ENCODE data around the gene PHF21B.
"Not testable (repeated sequence)": the region's sequence is repeated elsewhere in the genome, so short reads cannot be mapped to it uniquely, and the experiment has no call there.

Gene PHF21B

GRCh38 chr22:44859641-44860040 lies 150.2 kb downstream of the PHF21B start:
- H3K36me3 Mint-ChIP-seq (ENCODE audit: low read depth), result peaks cover 30% of the 10 kb centered on the region
- peaks cover 5% of the 10 kb centered on the region for H3K4me1 Mint-ChIP-seq
- TF ChIP-seq, protein P1, sequence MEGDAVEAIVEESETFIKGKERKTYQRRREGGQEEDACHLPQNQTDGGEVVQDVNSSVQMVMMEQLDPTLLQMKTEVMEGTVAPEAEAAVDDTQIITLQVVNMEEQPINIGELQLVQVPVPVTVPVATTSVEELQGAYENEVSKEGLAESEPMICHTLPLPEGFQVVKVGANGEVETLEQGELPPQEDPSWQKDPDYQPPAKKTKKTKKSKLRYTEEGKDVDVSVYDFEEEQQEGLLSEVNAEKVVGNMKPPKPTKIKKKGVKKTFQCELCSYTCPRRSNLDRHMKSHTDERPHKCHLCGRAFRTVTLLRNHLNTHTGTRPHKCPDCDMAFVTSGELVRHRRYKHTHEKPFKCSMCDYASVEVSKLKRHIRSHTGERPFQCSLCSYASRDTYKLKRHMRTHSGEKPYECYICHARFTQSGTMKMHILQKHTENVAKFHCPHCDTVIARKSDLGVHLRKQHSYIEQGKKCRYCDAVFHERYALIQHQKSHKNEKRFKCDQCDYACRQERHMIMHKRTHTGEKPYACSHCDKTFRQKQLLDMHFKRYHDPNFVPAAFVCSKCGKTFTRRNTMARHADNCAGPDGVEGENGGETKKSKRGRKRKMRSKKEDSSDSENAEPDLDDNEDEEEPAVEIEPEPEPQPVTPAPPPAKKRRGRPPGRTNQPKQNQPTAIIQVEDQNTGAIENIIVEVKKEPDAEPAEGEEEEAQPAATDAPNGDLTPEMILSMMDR (IDR thresholded peaks at IDR 0.05; ENCODE audit: unreplicated experiment in 3 of 3), result no peak
- no peaks in the 10 kb centered on the region for H3K9me3 Mint-ChIP-seq
- no peaks in the 10 kb centered on the region for H3K27me3 Mint-ChIP-seq (ENCODE audit: low read depth)
- no peak overlapping the region for H3K27ac Mint-ChIP-seq
- no peak overlapping the region for H3K4me3 Mint-ChIP-seq

DNA sequence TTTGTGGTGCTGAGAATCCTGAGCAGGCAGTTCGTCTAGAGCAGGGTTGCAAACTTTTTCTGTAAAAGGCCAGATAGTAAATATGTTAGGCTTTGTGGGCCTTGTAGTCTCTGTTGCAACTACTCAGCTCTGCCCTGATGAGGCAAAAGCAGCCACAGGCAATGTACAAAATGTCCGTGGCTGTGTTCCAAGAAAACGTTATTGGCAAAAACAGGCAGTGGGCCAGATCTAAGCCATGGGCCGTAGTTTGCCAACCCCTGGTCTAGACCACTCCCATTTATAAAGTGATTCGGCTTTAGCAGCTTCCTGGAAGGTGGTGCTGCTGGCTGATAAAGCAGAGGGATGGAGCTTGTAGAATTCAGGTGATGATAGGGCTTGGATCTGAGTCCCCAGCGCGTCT lies 151.0 kb downstream of the PHF21B start:
- H3K9me3 Mint-ChIP-seq; H3K27me3 Mint-ChIP-seq (ENCODE audit: low read depth); H3K4me3 Mint-ChIP-seq; H3K27ac Mint-ChIP-seq; H3K4me1 Mint-ChIP-seq: not testable (repeated sequence)
- H3K36me3 Mint-ChIP-seq (ENCODE audit: low read depth), result peaks cover 24% of the 10 kb centered on the region

DNA sequence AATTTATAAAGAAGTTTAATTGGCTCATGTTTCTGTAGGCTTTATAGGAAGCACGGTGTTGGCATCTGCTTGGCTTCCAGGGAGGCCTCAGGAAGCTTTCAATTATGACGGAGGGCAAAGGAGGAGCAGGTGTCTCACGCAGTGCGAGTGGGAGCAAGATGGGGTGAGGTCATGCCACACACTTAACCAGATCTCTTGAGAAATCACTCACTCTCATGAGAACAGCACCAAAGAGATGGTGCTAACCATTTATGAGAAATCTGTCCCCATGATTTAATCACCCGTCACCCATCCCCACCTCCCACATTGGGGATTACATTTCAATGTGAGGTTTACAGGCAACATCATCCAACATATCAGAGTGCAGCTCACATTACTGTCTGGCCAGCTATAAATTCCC lies 153.9 kb downstream of the PHF21B start:
- Mint-ChIP-seq H3K27ac (no peak overlapping the region), H3K27me3 (ENCODE audit: low read depth) (no peaks in the 10 kb centered on the region), H3K9me3 (no peaks in the 10 kb centered on the region), H3K4me3 (no peak overlapping the region), H3K4me1 (peaks cover 5% of the 10 kb centered on the region), H3K36me3 (ENCODE audit: low read depth) (peaks cover 22% of the 10 kb centered on the region)
- TF ChIP-seq, protein P1 (IDR thresholded peaks at IDR 0.05; ENCODE audit: unreplicated experiment in 3 of 3), result no peak

DNA sequence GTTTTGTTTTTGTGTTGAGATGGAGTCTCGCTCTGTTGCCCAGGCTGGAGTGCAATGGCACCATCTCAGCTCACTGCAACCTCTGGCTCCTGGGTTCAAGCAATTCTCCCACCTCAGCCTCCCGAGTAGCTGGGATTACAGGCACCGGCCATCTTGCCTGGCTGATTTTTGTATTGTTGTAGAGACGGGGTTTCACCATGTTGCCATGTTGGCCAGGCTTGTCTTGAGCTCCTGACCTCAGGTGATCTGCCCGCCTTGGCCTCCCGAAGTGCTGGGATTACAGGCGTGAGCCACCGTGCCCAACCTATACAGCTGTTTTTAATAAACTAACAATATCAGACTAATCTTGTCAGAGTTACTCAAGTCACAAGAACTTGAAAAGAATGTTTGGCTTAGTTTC lies 155.2 kb downstream of the PHF21B start:
- peaks cover 22% of the 10 kb centered on the region for H3K36me3 Mint-ChIP-seq (ENCODE audit: low read depth)
- not testable (repeated sequence) for H3K4me1 Mint-ChIP-seq; H3K4me3 Mint-ChIP-seq; H3K27ac Mint-ChIP-seq; H3K9me3 Mint-ChIP-seq; H3K27me3 Mint-ChIP-seq (ENCODE audit: low read depth)

DNA sequence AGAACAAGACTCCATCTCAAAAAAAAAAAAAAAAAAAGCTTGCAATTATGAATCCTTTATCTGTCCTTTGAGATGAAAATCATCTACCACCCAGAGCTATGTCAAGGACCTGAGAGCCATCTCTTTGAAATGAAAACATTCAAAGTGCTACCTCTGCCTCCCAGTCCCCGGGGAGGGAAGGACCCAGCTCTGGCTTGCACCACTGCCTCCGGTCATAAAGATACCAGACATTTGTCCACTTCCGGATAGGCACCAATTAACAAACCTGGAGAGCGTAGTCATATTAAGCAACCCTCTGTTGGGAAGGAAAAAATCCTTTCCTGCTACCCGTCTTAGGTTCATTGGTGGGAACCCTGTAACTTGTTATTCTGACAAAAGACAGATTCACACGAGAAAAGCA lies 158.9 kb downstream of the PHF21B start:
- Mint-ChIP-seq H3K27ac (no peak overlapping the region), H3K4me1 (no peaks in the 10 kb centered on the region), H3K36me3 (ENCODE audit: low read depth) (peaks cover 12% of the 10 kb centered on the region), H3K4me3 (no peak overlapping the region), H3K9me3 (no peaks in the 10 kb centered on the region), H3K27me3 (ENCODE audit: low read depth) (peaks cover 9% of the 10 kb centered on the region)
- TF ChIP-seq, protein P1 (IDR thresholded peaks at IDR 0.05; ENCODE audit: unreplicated experiment in 3 of 3), result no peak

DNA sequence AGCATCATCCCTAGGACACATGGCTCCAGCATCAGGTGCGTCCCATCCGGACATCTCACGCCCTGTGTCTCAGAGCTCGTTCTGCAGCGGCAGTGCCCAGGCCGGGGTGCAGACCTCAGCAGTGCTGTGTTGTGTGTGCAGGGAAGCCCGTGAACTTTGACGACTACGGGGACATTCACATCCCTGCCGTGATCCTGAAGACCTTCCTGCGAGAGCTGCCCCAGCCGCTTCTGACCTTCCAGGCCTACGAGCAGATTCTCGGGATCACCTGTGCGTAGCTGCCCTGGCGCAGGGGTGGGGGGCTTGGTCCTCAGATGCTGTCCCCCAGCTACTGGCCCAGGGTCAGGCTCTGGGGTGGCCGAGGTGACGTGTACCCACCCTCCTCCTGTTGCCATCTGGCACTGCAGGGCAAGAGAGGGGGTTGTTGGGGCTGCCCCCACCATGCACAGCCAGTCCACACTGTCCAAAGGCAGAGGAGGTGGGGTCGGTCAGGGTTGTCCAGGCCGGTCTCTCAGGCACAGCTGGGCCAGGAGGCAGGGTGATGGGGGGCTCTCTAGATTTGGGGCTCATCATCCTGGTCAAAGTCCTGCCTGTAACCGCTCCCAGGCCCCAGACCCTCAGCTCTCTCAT lies 160.9 kb downstream of the PHF21B start:
- H3K9me3 Mint-ChIP-seq, result peaks cover 6% of the 10 kb centered on the region

DNA sequence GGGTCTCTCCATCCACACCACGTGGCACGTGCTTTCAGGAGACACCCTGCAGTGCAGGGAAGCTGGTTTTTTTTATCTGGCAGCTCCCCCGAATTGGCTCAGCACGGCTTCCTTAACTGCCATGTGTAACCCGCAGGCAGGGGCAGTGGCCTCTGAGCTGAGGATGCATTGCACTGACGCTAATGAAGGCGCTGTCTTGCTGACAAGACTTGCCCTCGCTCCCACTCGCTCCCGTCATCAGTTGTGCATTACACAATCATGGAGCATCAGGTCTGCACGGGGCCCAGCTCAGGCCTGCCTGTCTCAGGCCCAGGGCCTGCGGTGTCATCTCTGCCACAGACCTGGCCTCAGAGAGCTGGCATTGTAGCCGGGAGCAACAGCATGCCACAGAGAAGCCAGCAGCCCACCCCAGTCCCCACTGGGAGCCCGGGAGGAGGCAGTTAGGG lies 161.5 kb downstream of the PHF21B start:
- H3K4me1 Mint-ChIP-seq, result no peaks in the 10 kb centered on the region
- peaks cover 13% of the 10 kb centered on the region for H3K27me3 Mint-ChIP-seq (ENCODE audit: low read depth)
- H3K4me3 Mint-ChIP-seq, result no peak overlapping the region
- H3K9me3 Mint-ChIP-seq, result peaks cover 6% of the 10 kb centered on the region
- TF ChIP-seq, protein P1 (IDR thresholded peaks at IDR 0.05; ENCODE audit: unreplicated experiment in 3 of 3), result no peak
- H3K27ac Mint-ChIP-seq, result no peak overlapping the region
- peaks cover 13% of the 10 kb centered on the region for H3K36me3 Mint-ChIP-seq (ENCODE audit: low read depth)

More for the DNA sequence above, 160.9 kb downstream of the PHF21B start:
- peaks cover 14% of the 10 kb centered on the region for H3K36me3 Mint-ChIP-seq (ENCODE audit: low read depth)
- H3K27ac Mint-ChIP-seq, result no peak overlapping the region
- H3K4me1 Mint-ChIP-seq, result no peaks in the 10 kb centered on the region
- H3K4me3 Mint-ChIP-seq, result no peak overlapping the region
- TF ChIP-seq, protein P1 (IDR thresholded peaks at IDR 0.05; ENCODE audit: unreplicated experiment in 3 of 3), result no peak
- peaks cover 13% of the 10 kb centered on the region for H3K27me3 Mint-ChIP-seq (ENCODE audit: low read depth)
